HepG2 (cell line): ENCODE results near the gene SCAPER. TPM values are rescaled to one million over a fixed set of nuclear protein-coding genes. Genes with fewer than 3 reads are reported as not detected.

Experiments
- EED ChIP-seq: sonication (generic); formaldehyde crosslinking; IDR thresholded peaks from 2 replicates; pipeline ENCODE4 v1.5.0; 2020; ENCODE audit warnings: mild to moderate bottlenecking, missing genetic modification reagents
- SP2 ChIP-seq: sonication (generic); formaldehyde crosslinking; IDR thresholded peaks from 2 replicates; pipeline ENCODE4 v1.5.1; 2020; ENCODE audit warnings: mild to moderate bottlenecking, missing genetic modification reagents
- ZNF234 ChIP-seq: sonication (generic); formaldehyde crosslinking; conservative IDR thresholded peaks from 2 replicates; pipeline ENCODE4 v1.5.1; 2020; ENCODE audit warnings: mild to moderate bottlenecking, missing genetic modification reagents
- ZNF766 ChIP-seq: sonication (generic); formaldehyde crosslinking; IDR thresholded peaks from 2 replicates; pipeline ENCODE4 v1.5.0; 2020; ENCODE audit warnings: missing genetic modification reagents, borderline replicate concordance
- polyA plus RNA-seq, 8 experiments: library from polyadenylated mRNA; depleted of rRNA in 3 of 8; stranded (reverse) in 7 of 8; unstranded in 1 of 8; fragments of >200 nt; fragmentation: Illumina TruSeq in 4 of 8; extraction: Trizol in 4 of 8; gene quantifications; 2 replicates each; pipeline versions ENCODE4 v1.2.1 to v1.2.3, GENCODE V29; 2011 to 2016; ENCODE audit warnings: low read depth in 4 of 8, missing spikeins in 1 of 8, mixed read lengths in 1 of 8; ENCODE audit not compliant: insufficient read depth in 1 of 8
- total RNA-seq, 5 experiments: library from RNA; depleted of rRNA; stranded (reverse); fragments of >200 nt; fragmentation: Illumina TruSeq; extraction: Trizol; gene quantifications; 2 replicates each; pipeline ENCODE4 v1.2.3, GENCODE V29; 2016; ENCODE audit warnings: low read depth in 1 of 5
- TF ChIP-seq, protein P1 (sequence below): sonication (generic); formaldehyde crosslinking; IDR thresholded peaks from 2 replicates; pipeline ENCODE4 v1.4.0; 2020; ENCODE audit warnings: mild to moderate bottlenecking, missing genetic modification reagents
- TF ChIP-seq, protein P2 (sequence below): sonication (generic); formaldehyde crosslinking; IDR thresholded peaks from 2 replicates; pipeline ENCODE4 v1.9.0; 2021; ENCODE audit warnings: missing genetic modification reagents, borderline replicate concordance
- TF ChIP-seq, protein P3 (sequence below), 2 experiments: sonication (generic) in 1 of 2; formaldehyde crosslinking in 1 of 2; IDR thresholded peaks; 2 replicates each; pipeline versions ENCODE4 v1.6.1 to v1.9.0; 2014 to 2022; ENCODE audit warnings: antibody characterized with exemption in 1 of 2, borderline replicate concordance in 1 of 2, inconsistent platforms in 1 of 2, low read depth in 1 of 2, missing genetic modification reagents in 1 of 2

SCAPER gene
- total and polyA plus RNA-seq, 2 of the 13 experiments (the other 11 are each of a cell fraction or from before 2014, with no cell fraction given) = 4.3 to 10.5 TPM

DNA sequence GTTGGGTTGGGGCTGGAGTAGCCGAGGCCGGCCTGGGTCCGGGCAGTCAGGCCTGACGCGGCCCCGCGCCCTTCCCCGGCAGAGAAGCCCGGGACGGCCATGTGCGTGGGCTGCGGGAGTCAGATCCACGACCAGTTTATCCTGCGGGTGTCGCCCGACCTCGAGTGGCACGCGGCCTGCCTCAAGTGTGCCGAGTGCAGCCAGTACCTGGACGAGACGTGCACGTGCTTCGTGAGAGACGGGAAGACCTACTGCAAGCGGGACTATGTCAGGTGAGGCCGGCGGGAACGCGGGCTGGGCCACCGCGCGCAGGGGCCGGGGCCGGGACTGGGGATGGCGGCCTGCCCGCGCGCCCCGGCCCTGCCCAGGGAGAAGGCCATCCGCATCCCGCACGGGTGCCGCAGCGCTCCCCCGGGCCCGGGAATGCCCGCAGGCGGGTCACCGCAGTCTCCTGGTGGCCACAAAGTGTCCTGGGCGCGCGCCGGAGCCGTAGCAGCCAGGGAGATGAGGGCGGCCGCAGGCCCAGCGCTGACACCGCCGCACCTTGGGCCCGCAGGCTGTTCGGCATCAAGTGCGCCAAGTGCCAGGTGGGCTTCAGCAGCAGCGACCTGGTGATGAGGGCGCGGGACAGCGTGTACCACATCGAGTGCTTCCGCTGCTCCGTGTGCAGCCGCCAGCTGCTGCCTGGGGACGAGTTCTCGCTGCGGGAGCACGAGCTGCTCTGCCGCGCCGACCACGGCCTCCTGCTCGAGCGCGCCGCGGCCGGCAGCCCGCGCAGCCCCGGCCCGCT, 567.2 kb downstream of the SCAPER start (continued):
- TF ChIP-seq, protein P1, sequence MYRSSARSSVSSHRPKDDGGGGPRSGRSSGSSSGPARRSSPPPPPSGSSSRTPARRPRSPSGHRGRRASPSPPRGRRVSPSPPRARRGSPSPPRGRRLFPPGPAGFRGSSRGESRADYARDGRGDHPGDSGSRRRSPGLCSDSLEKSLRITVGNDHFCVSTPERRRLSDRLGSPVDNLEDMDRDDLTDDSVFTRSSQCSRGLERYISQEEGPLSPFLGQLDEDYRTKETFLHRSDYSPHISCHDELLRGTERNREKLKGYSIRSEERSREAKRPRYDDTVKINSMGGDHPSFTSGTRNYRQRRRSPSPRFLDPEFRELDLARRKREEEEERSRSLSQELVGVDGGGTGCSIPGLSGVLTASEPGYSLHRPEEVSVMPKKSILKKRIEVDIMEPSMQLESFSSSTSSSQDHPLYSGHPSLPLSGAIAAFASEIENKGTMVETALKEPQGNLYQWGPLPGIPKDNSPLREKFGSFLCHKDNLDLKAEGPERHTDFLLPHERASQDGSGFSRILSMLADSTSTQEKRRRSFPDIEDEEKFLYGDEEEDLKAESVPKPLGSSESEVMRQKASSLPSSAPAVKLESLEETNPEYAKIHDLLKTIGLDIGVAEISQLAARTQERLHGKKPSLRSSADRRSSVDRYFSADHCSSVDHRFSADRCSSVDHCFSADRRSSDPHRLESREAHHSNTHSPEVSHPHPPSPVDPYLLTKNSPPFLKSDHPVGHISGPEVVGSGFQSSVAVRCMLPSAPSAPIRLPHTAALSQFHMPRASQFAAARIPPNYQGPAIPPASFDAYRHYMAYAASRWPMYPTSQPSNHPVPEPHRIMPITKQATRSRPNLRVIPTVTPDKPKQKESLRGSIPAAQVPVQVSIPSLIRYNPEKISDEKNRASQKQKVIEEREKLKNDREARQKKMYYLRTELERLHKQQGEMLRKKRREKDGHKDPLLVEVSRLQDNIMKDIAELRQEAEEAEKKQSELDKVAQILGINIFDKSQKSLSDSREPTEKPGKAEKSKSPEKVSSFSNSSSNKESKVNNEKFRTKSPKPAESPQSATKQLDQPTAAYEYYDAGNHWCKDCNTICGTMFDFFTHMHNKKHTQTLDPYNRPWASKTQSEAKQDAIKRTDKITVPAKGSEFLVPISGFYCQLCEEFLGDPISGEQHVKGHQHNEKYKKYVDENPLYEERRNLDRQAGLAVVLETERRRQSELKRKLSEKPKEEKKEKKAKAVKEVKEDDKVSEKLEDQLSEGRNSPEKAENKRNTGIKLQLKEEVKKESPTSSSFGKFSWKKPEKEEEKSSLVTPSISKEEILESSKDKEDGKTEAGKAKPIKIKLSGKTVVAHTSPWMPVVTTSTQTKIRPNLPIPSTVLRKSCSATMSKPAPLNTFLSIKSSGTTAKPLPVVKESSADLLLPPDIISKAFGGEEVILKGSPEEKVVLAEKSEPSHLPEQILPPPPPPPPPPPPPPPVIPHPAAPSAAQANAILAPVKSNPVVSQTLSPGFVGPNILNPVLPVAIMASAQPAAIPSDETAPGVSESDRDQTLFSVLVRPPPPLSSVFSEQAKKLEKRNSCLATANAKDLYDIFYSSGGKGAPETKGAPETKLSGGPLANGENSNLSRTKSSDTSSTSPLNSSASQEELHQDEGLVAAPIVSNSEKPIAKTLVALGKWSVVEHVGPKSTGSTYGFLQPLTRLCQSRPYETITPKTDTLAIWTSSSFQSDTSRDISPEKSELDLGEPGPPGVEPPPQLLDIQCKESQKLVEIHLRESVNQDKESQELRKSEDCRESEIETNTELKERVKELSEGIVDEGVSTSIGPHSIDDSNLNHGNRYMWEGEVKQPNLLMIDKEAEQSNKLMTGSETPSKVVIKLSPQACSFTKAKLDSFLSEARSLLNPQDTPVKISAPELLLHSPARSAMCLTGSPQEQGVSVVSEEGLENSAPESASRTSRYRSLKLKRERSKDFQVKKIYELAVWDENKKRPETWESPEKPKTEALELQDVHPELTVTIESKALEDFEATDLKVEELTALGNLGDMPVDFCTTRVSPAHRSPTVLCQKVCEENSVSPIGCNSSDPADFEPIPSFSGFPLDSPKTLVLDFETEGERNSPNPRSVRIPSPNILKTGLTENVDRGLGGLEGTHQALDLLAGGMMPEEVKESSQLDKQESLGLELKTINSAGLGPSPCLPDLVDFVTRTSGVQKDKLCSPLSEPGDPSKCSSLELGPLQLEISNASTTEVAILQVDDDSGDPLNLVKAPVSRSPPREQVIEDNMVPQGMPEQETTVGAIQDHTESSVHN (CRISPR knock-in tag) = no peak; the same call in 1 of the 2 replicates
- TF ChIP-seq ZNF766 (CRISPR knock-in tag) = peak; percentile 31; the same call in 1 of the 2 replicates
- peak; percentile 29 for TF ChIP-seq SP2 (CRISPR knock-in tag)
- peak; percentile 87; the same call in 1 of the 2 replicates for TF ChIP-seq EED (CRISPR knock-in tag)
- TF ChIP-seq, protein P2, sequence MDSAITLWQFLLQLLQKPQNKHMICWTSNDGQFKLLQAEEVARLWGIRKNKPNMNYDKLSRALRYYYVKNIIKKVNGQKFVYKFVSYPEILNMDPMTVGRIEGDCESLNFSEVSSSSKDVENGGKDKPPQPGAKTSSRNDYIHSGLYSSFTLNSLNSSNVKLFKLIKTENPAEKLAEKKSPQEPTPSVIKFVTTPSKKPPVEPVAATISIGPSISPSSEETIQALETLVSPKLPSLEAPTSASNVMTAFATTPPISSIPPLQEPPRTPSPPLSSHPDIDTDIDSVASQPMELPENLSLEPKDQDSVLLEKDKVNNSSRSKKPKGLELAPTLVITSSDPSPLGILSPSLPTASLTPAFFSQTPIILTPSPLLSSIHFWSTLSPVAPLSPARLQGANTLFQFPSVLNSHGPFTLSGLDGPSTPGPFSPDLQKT (CRISPR knock-in tag) = 0 out of 2 replicates have a peak, but pooled peaks have one; percentile 18
- TF ChIP-seq, protein P3, sequence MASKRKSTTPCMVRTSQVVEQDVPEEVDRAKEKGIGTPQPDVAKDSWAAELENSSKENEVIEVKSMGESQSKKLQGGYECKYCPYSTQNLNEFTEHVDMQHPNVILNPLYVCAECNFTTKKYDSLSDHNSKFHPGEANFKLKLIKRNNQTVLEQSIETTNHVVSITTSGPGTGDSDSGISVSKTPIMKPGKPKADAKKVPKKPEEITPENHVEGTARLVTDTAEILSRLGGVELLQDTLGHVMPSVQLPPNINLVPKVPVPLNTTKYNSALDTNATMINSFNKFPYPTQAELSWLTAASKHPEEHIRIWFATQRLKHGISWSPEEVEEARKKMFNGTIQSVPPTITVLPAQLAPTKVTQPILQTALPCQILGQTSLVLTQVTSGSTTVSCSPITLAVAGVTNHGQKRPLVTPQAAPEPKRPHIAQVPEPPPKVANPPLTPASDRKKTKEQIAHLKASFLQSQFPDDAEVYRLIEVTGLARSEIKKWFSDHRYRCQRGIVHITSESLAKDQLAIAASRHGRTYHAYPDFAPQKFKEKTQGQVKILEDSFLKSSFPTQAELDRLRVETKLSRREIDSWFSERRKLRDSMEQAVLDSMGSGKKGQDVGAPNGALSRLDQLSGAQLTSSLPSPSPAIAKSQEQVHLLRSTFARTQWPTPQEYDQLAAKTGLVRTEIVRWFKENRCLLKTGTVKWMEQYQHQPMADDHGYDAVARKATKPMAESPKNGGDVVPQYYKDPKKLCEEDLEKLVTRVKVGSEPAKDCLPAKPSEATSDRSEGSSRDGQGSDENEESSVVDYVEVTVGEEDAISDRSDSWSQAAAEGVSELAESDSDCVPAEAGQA (IDR thresholded peaks at IDR 0.05; ENCODE audit: low read depth) = no peak
- TF ChIP-seq, protein P3 (CRISPR knock-in tag; IDR thresholded peaks at IDR 0.05; ENCODE audit: borderline replicate concordance) = 0 out of 2 replicates have a peak, but pooled peaks have one; percentile 84
- TF ChIP-seq ZNF234 (CRISPR knock-in tag) = 0 out of 2 replicates have a peak, but pooled peaks have one; percentile 6
